ENCODE data around the gene MAGI2. TPM values are rescaled to one million over a fixed set of nuclear protein-coding genes. Genes with fewer than 3 reads are reported as not detected.

The MAGI2 gene
- polyA plus RNA-seq, 1 experiment = 0.81 TPM

- Histone ChIP-seq H3K4me3 (ENCODE audit: low read depth, low read length) (no peak overlapping the region), H3K27me3 (ENCODE audit: control insufficient read depth, insufficient read depth, low read length) (no peaks in the 10 kb centered on the region), H3K36me3 (ENCODE audit: control insufficient read depth, insufficient read depth, low read length) (no peaks in the 10 kb centered on the region)
- TF ChIP-seq CTCF (IDR thresholded peaks at IDR 0.05; ENCODE audit: insufficient read depth, low read depth, low read length) = no peak
- no peak for DNase-seq (ENCODE audit: low read depth)
- ChIA-PET CTCF (no interaction called here), POLR2A (no interaction called here)
Measured at GRCh38 chr7:78071491-78072200, 1381.8 kb downstream of the MAGI2 start.

GRCh38 chr7:78066599-78066998 lies 1386.9 kb downstream of the MAGI2 start:
- no peaks in the 10 kb centered on the region for H3K36me3 ChIP-seq (ENCODE audit: control insufficient read depth, insufficient read depth, low read length)
- ChIA-PET POLR2A (no interaction called here), CTCF (interaction anchor here (1.6 kb wide), 1 partner anchor 20 kb away, joined by 3 read pairs; no protein-coding TSS in a partner anchor)
- no peak overlapping the region for H3K4me3 ChIP-seq (ENCODE audit: low read depth, low read length)
- TF ChIP-seq CTCF (IDR thresholded peaks at IDR 0.05; ENCODE audit: insufficient read depth, low read depth, low read length) = no peak
- H3K27me3 ChIP-seq (ENCODE audit: control insufficient read depth, insufficient read depth, low read length) = no peaks in the 10 kb centered on the region
- DNase-seq (ENCODE audit: low read depth) = no peak

GRCh38 chr7:78063758-78064157 lies 1389.7 kb downstream of the MAGI2 start:
- no peak for DNase-seq (ENCODE audit: low read depth)
- Histone ChIP-seq H3K27me3 (ENCODE audit: control insufficient read depth, insufficient read depth, low read length) (no peaks in the 10 kb centered on the region), H3K36me3 (ENCODE audit: control insufficient read depth, insufficient read depth, low read length) (no peaks in the 10 kb centered on the region), H3K4me3 (ENCODE audit: low read depth, low read length) (no peak overlapping the region)
- ChIA-PET POLR2A (no interaction called here), CTCF (interaction anchor here (0.6 kb wide), 1 partner anchor 26 kb away, joined by 3 read pairs; no protein-coding TSS in a partner anchor)
- no peak for TF ChIP-seq CTCF (IDR thresholded peaks at IDR 0.05; ENCODE audit: insufficient read depth, low read depth, low read length)

- no peak overlapping the region for H3K4me3 ChIP-seq (ENCODE audit: low read depth, low read length)
- no peaks in the 10 kb centered on the region for H3K27me3 ChIP-seq (ENCODE audit: control insufficient read depth, insufficient read depth, low read length)
- ChIA-PET CTCF (no interaction called here), POLR2A (interaction anchor here (0.5 kb wide), 1 partner anchor 13 kb away, joined by 5 read pairs; no protein-coding TSS in a partner anchor)
- TF ChIP-seq CTCF (IDR thresholded peaks at IDR 0.05; ENCODE audit: insufficient read depth, low read depth, low read length) = no peak
- DNase-seq (ENCODE audit: low read depth) = no peak
- H3K36me3 ChIP-seq (ENCODE audit: control insufficient read depth, insufficient read depth, low read length) = no peaks in the 10 kb centered on the region
Measured at GRCh38 chr7:78062214-78062613, 1391.3 kb downstream of the MAGI2 start.

- ChIA-PET POLR2A (interaction anchor here (0.6 kb wide), 1 partner anchor 415 kb away, joined by 4 read pairs; no protein-coding TSS in a partner anchor), CTCF (interaction anchor here (1.2 kb wide), 1 partner anchor 17 kb away, joined by 5 read pairs; no protein-coding TSS in a partner anchor)
Measured at GRCh38 chr7:78057571-78057970, 1395.9 kb downstream of the MAGI2 start.

More at GRCh38 chr7:78057571-78057970, 1395.9 kb downstream of the MAGI2 start:
- Histone ChIP-seq H3K36me3 (ENCODE audit: control insufficient read depth, insufficient read depth, low read length) (no peaks in the 10 kb centered on the region), H3K27me3 (ENCODE audit: control insufficient read depth, insufficient read depth, low read length) (no peaks in the 10 kb centered on the region), H3K4me3 (ENCODE audit: low read depth, low read length) (no peak overlapping the region)
- DNase-seq (ENCODE audit: low read depth) = no peak
- TF ChIP-seq CTCF (IDR thresholded peaks at IDR 0.05; ENCODE audit: insufficient read depth, low read depth, low read length) = no peak

Data from BJ (cell line).